GM19372 (cell line): Measurements from ENCODE around the gene IHH.

Source experiments
- ATAC-seq: cut with Tn5 transposase; IDR thresholded peaks from one replicate; pipeline ENCODE4 v1.9.1; 2021; ENCODE audit warnings: mild to moderate bottlenecking, low read depth, moderate library complexity; ENCODE audit not compliant: unreplicated experiment

IHH gene

GRCh38 chr2:219078126-219078525, 17.4 kb upstream of the IHH start:
- no peak for ATAC-seq

GRCh38 chr2:219076253-219076652, 15.5 kb upstream of the IHH start:
- ATAC-seq = no peak

- no peak for ATAC-seq
Measured at GRCh38 chr2:219073413-219074129, 12.8 kb upstream of the IHH start.

- ATAC-seq = no peak
Measured at GRCh38 chr2:219072741-219073250, 12.1 kb upstream of the IHH start.

GRCh38 chr2:219071131-219071816, 10.6 kb upstream of the IHH start:
- no peak for ATAC-seq

- no peak for ATAC-seq
Measured at GRCh38 chr2:219065484-219065883, 4.8 kb upstream of the IHH start.

GRCh38 chr2:219062081-219062480, 1.4 kb upstream of the IHH start:
- ATAC-seq = no peak

GRCh38 chr2:219059725-219060682, 717 bp downstream of the IHH start:
- no peak for ATAC-seq

GRCh38 chr2:219059375-219059724, 1.4 kb downstream of the IHH start:
- no peak for ATAC-seq

GRCh38 chr2:219058541-219059374, 2.0 kb downstream of the IHH start:
- no peak for ATAC-seq

- peak; percentile 94 for ATAC-seq
Measured at GRCh38 chr2:219057709-219058540, 2.8 kb downstream of the IHH start.

GRCh38 chr2:219056896-219057708, 3.6 kb downstream of the IHH start:
- no peak for ATAC-seq

GRCh38 chr2:219056176-219056895, 4.4 kb downstream of the IHH start:
- no peak for ATAC-seq

- ATAC-seq = no peak
Measured at GRCh38 chr2:219054956-219055903, 5.5 kb downstream of the IHH start.

GRCh38 chr2:219049282-219049681, 11.4 kb downstream of the IHH start:
- ATAC-seq = no peak

- ATAC-seq = no peak
Measured at GRCh38 chr2:219045937-219046550, 14.7 kb downstream of the IHH start.
